Sigmoid colon (tissue), 7 donors: ENCODE measurements around the gene CLDN11. TPM values are rescaled to one million over a fixed set of nuclear protein-coding genes. Genes with fewer than 3 reads are reported as not detected.

Experiments used
- DNase-seq: peaks from one replicate; pipeline ENCODE4 v3.0.0-alpha.2; 2019
- H3K27ac ChIP-seq, 4 donors: fragments of 200-600 bp; sonication (generic); one replicate each; pipeline ENCODE4 v1.5.1; 2016 to 2019; ENCODE audit warnings: mild to moderate bottlenecking in 1 of 4
- H3K27me3 ChIP-seq, 3 donors: fragments of 200-600 bp; sonication (generic); one replicate each; pipeline ENCODE4 v1.5.1; 2019; ENCODE audit warnings: mild to moderate bottlenecking in 1 of 3
- H3K36me3 ChIP-seq, 4 donors: fragments of 200-600 bp; sonication (generic); one replicate each; pipeline ENCODE4 v1.5.1; 2016 to 2019
- H3K4me1 ChIP-seq, 4 donors: fragments of 200-600 bp; sonication (generic); one replicate each; pipeline ENCODE4 v1.5.1; 2017 to 2019
- H3K4me3 ChIP-seq, 4 donors: fragments of 200-600 bp; sonication (generic); one replicate each; pipeline ENCODE4 v1.5.1; 2017 to 2019; ENCODE audit warnings: mild to moderate bottlenecking in 2 of 4, moderate library complexity in 1 of 4
- H3K9me3 ChIP-seq, 4 donors: fragments of 200-600 bp in 3 of 4; sonication (generic) in 3 of 4; one replicate each; pipeline versions ENCODE4 v1.5.1 to v1.6.1; 2013 to 2019
- CTCF ChIP-seq, 4 experiments: fragments of 450-650 bp in 3 of 4; fragments of 200-600 bp in 1 of 4; IDR thresholded peaks; one replicate each; pipeline ENCODE4 v1.5.1; 2016 to 2019; ENCODE audit warnings: antibody characterized with exemption in 4 of 4, mild to moderate bottlenecking in 3 of 4, moderate library complexity in 2 of 4
- EP300 ChIP-seq, 4 donors: sonication (generic); formaldehyde crosslinking; IDR thresholded peaks; one replicate each; pipeline ENCODE4 v1.6.1; 2017; ENCODE audit warnings: antibody characterized with exemption in 4 of 4
- POLR2A ChIP-seq, 2 donors: fragments of 450-650 bp; IDR thresholded peaks; one replicate each; pipeline ENCODE4 v1.6.1; 2016; ENCODE audit warnings: antibody characterized with exemption in 2 of 2, mild to moderate bottlenecking in 2 of 2, moderate library complexity in 2 of 2
- POLR2AphosphoS5 ChIP-seq, 4 donors: sonication (generic); formaldehyde crosslinking; IDR thresholded peaks; one replicate each; pipeline ENCODE4 v1.6.1; 2017; ENCODE audit warnings: antibody characterized with exemption in 4 of 4
- WGBS, 2 donors: extraction: QIAGEN DNeasy Blood & Tissue Kit; methylation state at CpG; one replicate each; pipeline ENCODE4 v1.1.7; 2013; 5-methylcytosine and 5-hydroxymethylcytosine counted together
- intact Hi-C: fragments of 100-400 bp; cut with DNase I; formaldehyde crosslinking; loops from one replicate; pipeline ENCODE4 v1.15.1; 2023
- polyA plus RNA-seq, 3 donors: library from polyadenylated mRNA; stranded (reverse); fragments of 200-250 nt; gene quantifications; one replicate each; pipeline ENCODE4 v1.2.3, GENCODE V29; 2013
- total RNA-seq, 4 donors: library from RNA; depleted of rRNA; stranded (reverse); fragments of >200 nt; gene quantifications; one replicate each; pipeline ENCODE4 v1.1.0, GENCODE V29; 2016
- donor health status: healthy with polysubstance abuse.
- donor health status: Bipolar disorder and iron deficiency.
- donor health status: healthy.

The CLDN11 gene
- total and polyA plus RNA-seq, 7 donors = 0.23 to 22.2 (median 6.0) TPM

- DNase-seq = no peak
- Histone ChIP-seq H3K27me3 (peaks cover 0 to 2% (median 0%) of the 10 kb centered on the region in 3 donors), H3K4me1 (no peaks in the 10 kb centered on the region), H3K4me3 (no peak overlapping the region), H3K36me3 (no peaks in the 10 kb centered on the region), H3K27ac (no peak overlapping the region), H3K9me3 (no peaks in the 10 kb centered on the region)
- intact Hi-C loops = no loop called here
- WGBS, 2 donors = 67 to 72% methylated on average over 5 of the region's 5 CpGs
- TF ChIP-seq POLR2A (IDR thresholded peaks at IDR 0.05) (no peak), CTCF (IDR thresholded peaks at IDR 0.05) (no peak), POLR2AphosphoS5 (IDR thresholded peaks at IDR 0.05) (no peak), EP300 (IDR thresholded peaks at IDR 0.05) (no peak)
Measured at GRCh38 chr3:170483485-170484262, 65.0 kb downstream of the CLDN11 start.

Other genes with a start within 250 kb of the CLDN11 start
- 10 to 100 TPM; 56.4 to 85.9 (median 70.3) TPM for gene PHC3, start 237.1 kb upstream of the CLDN11 start, total RNA-seq
- 10 to 100 TPM in 1 of 3 donors, 1 to 10 TPM in 2; 3.0 to 12.6 (median 4.6) TPM for gene PHC3, start 237.1 kb upstream of the CLDN11 start, polyA plus RNA-seq
- gene PRKCI, start 196.4 kb upstream of the CLDN11 start, total RNA-seq = 10 to 100 TPM; 23.9 to 33.2 (median 28.1) TPM
- 10 to 100 TPM; 11.8 to 23.4 (median 22.2) TPM for gene PRKCI, start 196.4 kb upstream of the CLDN11 start, polyA plus RNA-seq
- gene SKIL, start 61.2 kb upstream of the CLDN11 start, total RNA-seq = 10 to 100 TPM; 24.8 to 52.6 (median 29.8) TPM
- 10 to 100 TPM in 2 of 3 donors, 1 to 10 TPM in 1; 6.0 to 14.6 (median 12.4) TPM for gene SKIL, start 61.2 kb upstream of the CLDN11 start, polyA plus RNA-seq
- 1 to 10 TPM in 3 of 4 donors, under 1 TPM in 1; 0.82 to 3.9 (median 2.9) TPM for gene SLC7A14, start 167.2 kb downstream of the CLDN11 start, total RNA-seq
- under 1 TPM in 1 of 3 donors, not detected in 2; 0.79 TPM for gene SLC7A14, start 167.2 kb downstream of the CLDN11 start, polyA plus RNA-seq